Activated T-helper 1 cell treated with Interleukin-2 at 50 U/mL for 16 hours (primary cell): ENCODE results near the gene ABI1.
"Not testable (repeated sequence)": the region's sequence is repeated elsewhere in the genome, so short reads cannot be mapped to it uniquely, and the experiment has no call there.

Source experiments
- DNase-seq: peaks from one replicate; pipeline ENCODE4 v3.0.0-alpha.2; 2020; ENCODE audit warnings: low read depth

The ABI1 gene

GRCh38 chr10:26860443-26861204, at the start of gene ABI1:
TSS of gene ABI1 (minus strand) at chr10:26860958. CDS start at chr10:26860863, 95 bp downstream.
- DNase-seq = peak; percentile 96

- no peak for DNase-seq
Measured at GRCh38 chr10:26909753-26910152, 49.0 kb upstream of the ABI1 start.

- DNase-seq = not testable (repeated sequence)
Measured at GRCh38 chr10:26905253-26905781, 44.6 kb upstream of the ABI1 start.

GRCh38 chr10:26903431-26904217, 42.9 kb upstream of the ABI1 start:
- DNase-seq = no peak

GRCh38 chr10:26892306-26892923, 31.7 kb upstream of the ABI1 start:
- not testable (repeated sequence) for DNase-seq

- no peak for DNase-seq
Measured at GRCh38 chr10:26890956-26891355, 30.2 kb upstream of the ABI1 start.

GRCh38 chr10:26887611-26888215, 27.0 kb upstream of the ABI1 start:
- DNase-seq = no peak

- no peak for DNase-seq
Measured at GRCh38 chr10:26881600-26882331, 21.0 kb upstream of the ABI1 start.

- no peak for DNase-seq
Measured at GRCh38 chr10:26879744-26880143, 19.0 kb upstream of the ABI1 start.

GRCh38 chr10:26870766-26871165, 10.0 kb upstream of the ABI1 start:
- no peak for DNase-seq

- no peak for DNase-seq
Measured at GRCh38 chr10:26869528-26869927, 8.8 kb upstream of the ABI1 start.

GRCh38 chr10:26863351-26864076, 2.8 kb upstream of the ABI1 start:
- no peak for DNase-seq

- DNase-seq = no peak
Measured at GRCh38 chr10:26861205-26861998, 644 bp upstream of the ABI1 start.

- peak; percentile 23 for DNase-seq
Measured at GRCh38 chr10:26860102-26860442, 686 bp downstream of the ABI1 start.

GRCh38 chr10:26859241-26860101, 1.3 kb downstream of the ABI1 start:
- no peak for DNase-seq

GRCh38 chr10:26858707-26859034, 2.1 kb downstream of the ABI1 start:
- no peak for DNase-seq

GRCh38 chr10:26857991-26858706, 2.6 kb downstream of the ABI1 start:
- no peak for DNase-seq

GRCh38 chr10:26857553-26857952, 3.2 kb downstream of the ABI1 start:
- not testable (repeated sequence) for DNase-seq

GRCh38 chr10:26855186-26855585, 5.6 kb downstream of the ABI1 start:
- no peak for DNase-seq
